LNCaP clone FGC (cell line): ENCODE measurements around the gene TYW3.
A peak's percentile ranks its signal among the peaks of the same experiment; 100 is the strongest.

Source experiments
- DNase-seq: peaks from one replicate; pipeline ENCODE4 v3.0.0-alpha.2; 2011; ENCODE audit warnings: low read depth
- H3K4me3 ChIP-seq: 2 replicates; pipeline ENCODE4 v1.5.1; 2011; ENCODE audit warnings: mild to moderate bottlenecking, low read depth, low read length, control low read depth
- CTCF ChIP-seq: IDR thresholded peaks from 2 replicates; pipeline ENCODE4 v1.5.1; 2012; ENCODE audit warnings: mild to moderate bottlenecking; ENCODE audit not compliant: control insufficient read depth, insufficient read depth; ENCODE audit errors: extremely low read depth

Gene TYW3

GRCh38 chr1:74690909-74691308, 42.0 kb upstream of the TYW3 start:
- TF ChIP-seq CTCF = no peak
- H3K4me3 ChIP-seq = no peak overlapping the region
- no peak for DNase-seq

- DNase-seq = no peak
- no peak overlapping the region for H3K4me3 ChIP-seq
- no peak for TF ChIP-seq CTCF
Measured at GRCh38 chr1:74693473-74693872, 39.5 kb upstream of the TYW3 start.

GRCh38 chr1:74697832-74698231, 35.1 kb upstream of the TYW3 start:
- DNase-seq = peak; percentile 13
- no peak for TF ChIP-seq CTCF
- H3K4me3 ChIP-seq = no peak overlapping the region

- no peak for DNase-seq
- no peak for TF ChIP-seq CTCF
- H3K4me3 ChIP-seq = no peak overlapping the region
Measured at GRCh38 chr1:74699331-74699730, 33.6 kb upstream of the TYW3 start.

GRCh38 chr1:74703386-74704182, 29.4 kb upstream of the TYW3 start:
- no peak for TF ChIP-seq CTCF
- no peak for DNase-seq
- no peak overlapping the region for H3K4me3 ChIP-seq

- no peak overlapping the region for H3K4me3 ChIP-seq
- no peak for TF ChIP-seq CTCF
- no peak for DNase-seq
Measured at GRCh38 chr1:74712881-74713280, 20.1 kb upstream of the TYW3 start.

GRCh38 chr1:74713849-74714248, 19.1 kb upstream of the TYW3 start:
- no peak for DNase-seq
- H3K4me3 ChIP-seq = no peak overlapping the region
- TF ChIP-seq CTCF = no peak
